ENCODE results near the gene GRB10. TPM values are rescaled to one million over a fixed set of nuclear protein-coding genes. Genes with fewer than 3 reads are reported as not detected.
"Not testable (repeated sequence)": the region's sequence is repeated elsewhere in the genome, so short reads cannot be mapped to it uniquely, and the experiment has no call there.

The GRB10 gene
- total RNA-seq, 1 donor from 2014 or later, result 106 TPM

DNA sequence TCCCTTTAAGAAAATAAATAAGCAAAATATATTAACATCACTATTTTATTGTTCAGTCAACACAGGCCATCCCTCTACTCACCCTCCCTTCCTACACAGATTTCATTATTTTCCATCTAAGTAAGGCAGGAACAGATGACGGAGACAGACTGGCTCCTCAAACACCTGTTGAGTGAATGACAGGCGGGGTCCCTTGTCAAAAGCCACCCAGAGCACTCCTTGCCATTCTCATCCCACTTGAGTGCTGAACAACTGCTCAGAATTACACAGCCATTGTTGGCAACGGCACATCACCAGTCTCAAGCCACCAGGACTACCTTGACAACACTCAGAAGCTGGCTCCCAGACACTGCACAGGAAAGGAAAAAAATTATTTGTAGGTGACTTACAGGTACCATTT is 3.3 kb downstream of the GRB10 start:
- DNase-seq (ENCODE audit: low spot score), result no peak

DNA sequence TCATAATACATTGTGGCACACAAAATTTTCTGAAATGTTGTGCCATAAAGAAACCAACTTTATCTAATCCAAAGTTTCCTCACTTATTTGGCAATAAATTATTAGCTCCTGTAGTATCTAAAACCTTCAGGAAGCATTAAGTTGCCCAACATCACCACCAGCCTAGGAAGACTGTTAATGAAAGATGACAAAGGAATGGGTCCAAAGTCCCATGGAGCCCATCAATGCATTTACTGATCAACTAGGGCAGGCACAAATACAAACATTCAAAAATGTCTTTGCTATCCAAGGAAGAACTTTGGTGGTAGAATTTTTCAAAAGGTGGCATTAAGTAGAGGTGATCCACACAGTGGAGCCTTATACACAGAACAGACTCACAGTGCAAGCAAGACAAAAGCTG is 4.5 kb downstream of the GRB10 start:
- DNase-seq (ENCODE audit: low spot score), result peak; percentile 46

DNA sequence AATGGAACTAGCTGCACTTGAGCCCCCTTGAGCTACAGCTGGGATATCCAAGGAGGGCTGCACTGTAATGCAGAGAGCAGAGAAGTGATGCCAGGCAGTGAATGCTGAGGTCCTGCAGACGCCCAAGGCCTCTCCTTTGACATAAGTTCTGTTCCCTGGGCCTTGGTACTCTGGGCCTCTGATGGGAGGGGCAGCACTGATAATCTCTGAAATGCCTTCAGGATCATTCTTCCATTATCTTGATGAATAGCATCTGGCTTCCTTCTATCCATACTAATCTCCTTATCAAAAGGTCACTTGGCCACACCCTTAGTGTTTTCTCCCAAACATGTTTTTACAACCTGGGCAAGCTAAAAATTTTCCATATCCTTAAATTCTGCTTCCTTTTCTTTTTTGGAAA is 6.9 kb downstream of the GRB10 start:
- no peak for DNase-seq (ENCODE audit: low spot score)

DNA sequence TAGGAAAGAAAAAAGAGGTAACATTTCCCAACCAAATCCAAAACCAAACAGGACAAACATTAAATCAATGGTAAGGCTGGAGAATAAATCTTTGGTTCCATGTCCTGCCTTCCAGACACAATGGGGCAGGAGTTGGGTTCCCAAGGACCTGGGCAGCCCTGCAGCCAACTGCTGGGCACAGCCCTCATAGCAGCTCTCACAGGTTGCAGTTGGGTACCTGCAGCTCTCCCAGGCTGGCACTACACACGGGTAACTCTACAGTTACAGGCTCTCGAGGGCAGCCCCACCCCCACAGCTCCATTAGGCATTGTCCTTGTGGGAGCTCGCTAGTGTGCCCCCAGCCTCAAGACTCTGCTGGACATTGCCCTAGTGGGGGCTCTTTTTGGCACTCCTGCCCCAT is 7.5 kb downstream of the GRB10 start:
- DNase-seq (ENCODE audit: low spot score), result no peak

DNA sequence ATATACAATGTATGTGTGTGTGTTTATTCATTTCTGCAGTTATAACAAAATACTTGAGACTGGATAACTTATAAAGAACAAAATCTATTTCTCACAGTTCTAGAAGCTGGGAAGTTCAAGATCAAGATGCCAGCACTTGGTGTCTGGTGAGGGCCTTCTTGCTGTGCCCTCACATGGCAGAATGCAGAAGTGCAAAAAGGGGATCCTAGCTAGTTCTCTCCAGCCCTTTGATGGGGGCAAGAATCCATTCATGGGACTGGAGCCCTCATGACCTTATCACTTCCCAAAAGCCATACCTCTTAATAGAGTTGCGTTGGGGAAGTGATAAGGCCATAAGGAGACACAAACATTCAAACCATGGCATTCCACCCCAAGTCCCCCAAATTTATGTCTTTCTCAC is 8.4 kb downstream of the GRB10 start:
- DNase-seq (ENCODE audit: low spot score), result no peak

DNA sequence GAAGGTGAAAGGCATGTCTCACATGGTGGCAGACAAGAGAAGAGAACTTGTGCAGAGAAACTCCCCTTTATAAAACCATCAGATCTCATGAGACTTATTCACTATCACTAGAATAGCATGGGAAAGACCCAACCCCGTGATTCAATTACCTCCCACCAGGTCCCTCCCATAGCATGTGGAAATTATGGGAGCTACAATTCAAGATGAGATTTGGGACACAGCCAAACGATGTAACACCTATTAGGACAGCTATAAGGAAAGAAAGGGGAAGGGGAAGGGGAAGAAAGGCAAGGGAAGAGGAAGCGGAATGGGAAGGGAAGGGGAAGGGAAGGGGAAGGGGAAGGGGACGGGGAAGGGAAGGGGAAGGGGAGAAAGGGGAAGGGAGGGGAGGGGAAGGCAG is 9.6 kb downstream of the GRB10 start:
- not testable (repeated sequence) for DNase-seq (ENCODE audit: low spot score)

DNA sequence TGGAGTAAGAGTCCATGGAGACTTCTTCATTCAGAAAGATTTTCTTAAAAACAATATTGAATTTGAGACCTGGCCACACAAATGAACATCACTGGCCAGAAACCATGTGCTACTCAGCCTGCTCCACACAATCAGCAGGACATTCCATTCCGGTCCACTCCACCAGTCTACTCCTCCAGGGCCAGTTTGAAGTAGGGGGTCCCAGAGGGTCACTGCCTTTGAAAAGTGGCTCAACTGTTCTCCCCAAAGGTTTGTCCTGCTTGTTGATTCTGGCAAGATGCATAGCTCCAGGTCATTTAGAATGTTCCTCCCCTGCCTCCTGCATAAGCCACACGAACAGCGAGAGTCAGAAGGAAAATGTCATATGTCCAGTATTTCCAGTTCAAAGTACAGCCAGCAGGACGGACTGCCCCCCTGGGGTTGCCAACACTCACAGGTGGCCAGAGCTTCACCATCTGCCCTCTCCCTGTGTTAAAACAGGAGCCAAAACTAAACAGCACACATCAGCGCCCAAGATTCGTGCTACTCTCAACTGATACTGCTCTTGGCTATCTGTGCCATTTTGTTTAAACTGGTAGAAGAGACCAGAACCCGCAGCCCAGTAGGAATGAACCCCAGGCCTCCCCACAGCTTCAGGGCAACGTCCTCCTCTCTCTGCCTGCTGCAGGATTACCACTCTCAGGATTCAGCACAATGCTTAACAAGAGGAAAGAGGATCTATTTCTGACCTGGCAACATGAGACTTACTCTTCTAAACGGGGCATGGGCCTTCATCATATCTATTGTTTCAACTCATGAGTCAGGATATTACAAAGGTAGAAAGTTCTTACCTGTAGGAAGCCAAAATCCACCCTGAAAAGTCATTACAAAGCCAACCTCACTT is 11.3 kb downstream of the GRB10 start:
- DNase-seq (ENCODE audit: low spot score), result peak; percentile 62

DNA sequence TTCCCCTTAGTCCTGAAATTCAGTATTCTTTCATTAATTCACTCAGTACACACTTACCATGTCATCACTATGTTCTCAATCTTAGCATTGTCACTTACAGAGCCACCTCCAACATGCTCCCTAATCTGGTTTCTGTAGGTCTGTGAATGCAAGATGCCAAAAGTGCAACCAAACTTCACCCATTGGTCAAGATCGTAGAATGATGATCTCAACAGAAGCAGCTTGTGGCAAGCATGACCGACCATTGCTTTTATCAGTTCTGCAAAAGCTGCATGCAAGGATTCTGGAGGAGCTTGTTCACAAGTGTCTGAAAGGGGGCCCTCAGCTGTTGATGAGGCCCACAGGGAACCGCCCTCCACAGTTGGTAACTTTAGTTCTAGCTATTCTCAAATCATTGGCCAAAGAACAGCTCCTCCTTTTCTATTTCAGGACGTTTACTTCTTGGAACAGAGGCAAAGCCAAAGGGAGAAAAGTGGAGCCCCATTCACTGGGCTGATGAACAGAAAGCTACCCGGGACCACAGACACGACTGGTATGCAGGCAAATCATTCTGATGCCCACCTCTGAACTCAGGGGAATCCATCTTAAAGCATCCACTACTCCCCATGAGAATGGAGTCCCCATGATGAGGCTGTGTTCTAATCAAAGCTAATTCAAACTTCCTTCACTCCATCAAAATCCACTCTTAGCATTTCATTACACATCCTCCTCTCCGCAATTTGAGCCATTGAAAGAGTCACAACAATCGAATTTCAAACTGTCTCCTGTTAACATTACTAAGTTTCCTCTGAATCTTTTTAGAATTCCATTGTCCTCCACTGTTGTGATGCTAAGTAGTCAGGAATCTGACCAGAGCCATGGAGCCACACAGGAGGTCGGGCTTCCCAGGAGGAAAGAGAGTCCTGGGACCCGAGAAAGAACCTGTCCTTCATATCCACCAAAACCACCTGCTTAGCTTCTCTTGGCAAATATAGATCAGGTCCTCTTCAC is 13.9 kb downstream of the GRB10 start:
- DNase-seq (ENCODE audit: low spot score), result no peak

DNA sequence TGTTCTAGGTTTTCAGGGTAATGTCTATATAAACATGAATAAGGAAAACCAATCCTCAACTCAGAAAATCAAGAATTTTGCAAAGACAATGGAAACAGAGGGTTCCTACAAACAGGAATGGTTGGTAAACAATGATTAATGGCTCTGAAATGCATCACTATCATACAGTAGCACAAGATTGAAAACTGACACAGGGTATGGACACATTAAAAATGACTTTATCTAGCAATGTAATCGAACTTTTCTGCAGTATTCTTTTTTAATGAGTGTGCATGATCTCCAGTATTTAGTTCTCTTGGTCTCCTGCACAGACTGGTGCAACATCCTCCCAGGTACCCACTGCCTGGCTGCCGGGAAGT is 15.9 kb downstream of the GRB10 start:
- DNase-seq (ENCODE audit: low spot score), result no peak

DNA sequence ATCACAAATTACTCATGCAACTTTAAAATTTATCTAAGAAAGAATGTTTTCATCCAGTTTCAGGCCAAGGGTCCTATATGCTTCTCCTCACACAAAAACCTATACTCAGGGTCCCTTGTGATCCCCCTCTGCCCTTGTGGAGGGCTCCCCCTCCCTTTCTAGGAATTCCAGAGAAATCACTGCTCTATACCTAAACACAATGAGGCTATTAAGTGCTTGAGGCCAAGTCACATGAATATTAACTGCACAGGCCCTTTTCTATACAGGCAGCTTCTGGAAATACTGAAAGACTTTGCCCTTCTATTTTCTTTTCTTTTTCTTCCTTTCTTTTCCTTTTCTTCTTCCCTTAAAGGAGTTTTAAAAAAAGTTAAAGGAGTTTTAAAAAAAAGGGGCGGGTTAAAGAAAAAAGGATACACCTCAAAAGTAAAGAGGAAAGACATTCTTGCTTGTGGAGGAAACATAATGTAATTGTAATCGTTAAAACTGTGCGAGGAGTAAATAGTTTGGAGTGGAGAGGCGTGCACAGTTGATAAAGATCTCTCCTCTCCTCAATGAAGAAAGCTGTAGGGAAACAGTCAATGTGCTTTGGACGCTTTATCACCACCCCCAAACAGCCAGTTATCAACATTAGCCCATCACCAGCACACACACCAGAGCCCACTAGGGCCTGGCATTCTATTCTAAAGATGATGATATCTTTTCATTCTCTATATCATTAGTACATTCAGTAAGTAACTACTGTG is 16.4 kb downstream of the GRB10 start:
- DNase-seq (ENCODE audit: low spot score), result no peak

DNA sequence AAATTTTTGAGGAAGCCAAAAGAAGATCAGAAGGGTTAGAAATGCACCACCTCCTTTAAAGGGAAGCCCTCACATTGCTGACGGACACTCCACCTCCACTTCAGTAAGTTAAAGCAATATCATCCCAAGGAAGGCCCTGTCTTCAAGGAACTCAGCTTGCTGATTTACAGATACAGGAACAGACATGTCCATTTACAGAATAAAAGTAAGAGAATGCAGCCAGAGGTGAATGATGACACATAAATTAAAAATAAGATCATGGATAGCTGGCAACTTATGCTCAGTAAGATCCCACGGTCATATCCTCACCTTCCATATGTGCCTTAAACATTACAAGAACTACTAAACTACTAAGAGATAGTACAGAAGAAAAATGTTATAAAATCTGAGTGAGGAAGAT is 20.4 kb downstream of the GRB10 start:
- DNase-seq (ENCODE audit: low spot score), result no peak

DNA sequence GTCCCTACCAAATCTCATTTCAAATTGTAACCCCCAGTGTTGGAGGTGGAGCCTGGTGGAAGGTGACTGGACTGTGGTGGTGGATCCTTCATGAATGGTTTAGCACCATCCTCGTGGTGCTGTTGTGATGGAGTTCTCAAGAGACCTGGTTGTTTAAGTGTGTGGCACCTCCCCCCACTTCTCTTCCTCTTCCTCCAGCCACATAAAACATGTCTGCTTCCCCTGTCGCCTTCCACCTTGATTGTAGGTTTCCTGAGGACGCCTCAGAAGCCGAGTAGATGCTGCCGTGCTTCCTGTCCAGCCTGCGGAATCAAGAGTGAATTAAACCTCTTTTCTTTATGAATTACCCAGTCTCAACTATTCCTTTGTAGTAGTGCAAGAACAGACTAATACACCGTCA is 21.0 kb downstream of the GRB10 start:
- DNase-seq (ENCODE audit: low spot score), result no peak

DNA sequence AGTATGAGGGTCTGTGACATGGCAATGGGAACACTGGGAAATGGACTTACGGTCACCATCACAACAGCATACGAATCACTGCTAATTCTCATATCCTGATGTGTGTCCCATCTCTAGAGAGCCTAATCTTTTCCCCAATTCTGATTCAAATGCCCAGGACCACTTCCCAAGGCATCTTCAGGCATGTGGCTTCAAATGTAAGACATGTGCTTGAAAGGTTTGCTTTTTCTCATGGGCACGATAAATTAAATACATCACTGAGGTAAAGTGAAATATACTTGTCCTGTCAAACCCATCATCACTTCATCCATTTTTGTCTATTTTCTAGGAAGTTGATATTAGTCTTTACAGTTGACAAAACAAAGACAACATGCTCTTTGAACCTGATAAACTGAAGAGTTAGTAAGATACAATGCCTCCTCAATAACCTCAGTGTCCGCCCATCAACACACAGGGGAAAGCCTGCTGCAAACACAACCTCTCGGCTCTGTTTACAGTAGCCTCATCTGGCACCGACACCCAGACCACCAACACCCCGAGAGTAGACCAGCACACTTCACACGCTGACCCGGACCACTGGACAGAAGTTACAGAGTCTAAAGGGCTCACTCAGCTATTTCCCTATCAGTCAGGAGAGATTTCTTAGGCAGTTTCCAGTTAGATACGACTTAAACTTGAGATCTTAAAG is 24.8 kb downstream of the GRB10 start:
- DNase-seq (ENCODE audit: low spot score), result no peak

DNA sequence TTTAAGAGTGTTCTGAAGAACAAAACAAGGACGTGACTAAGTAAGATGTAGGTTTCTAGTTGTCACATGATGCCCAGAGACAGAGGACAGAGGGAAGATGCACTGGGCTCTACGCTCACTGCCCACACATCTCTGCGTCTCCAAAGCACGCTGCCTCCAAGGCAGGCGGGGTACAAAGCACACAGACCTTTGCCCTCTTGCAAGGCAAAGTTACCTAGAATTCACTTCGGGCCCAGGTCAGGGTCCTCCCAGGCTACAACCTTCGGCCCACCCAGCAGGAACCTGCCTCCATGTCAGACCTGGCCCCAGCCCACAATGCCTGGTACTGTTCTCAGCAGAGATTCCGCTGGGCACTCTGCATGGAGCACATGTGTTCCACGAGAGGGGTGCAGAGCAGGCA is 26.5 kb downstream of the GRB10 start:
- DNase-seq (ENCODE audit: low spot score), result no peak

DNA sequence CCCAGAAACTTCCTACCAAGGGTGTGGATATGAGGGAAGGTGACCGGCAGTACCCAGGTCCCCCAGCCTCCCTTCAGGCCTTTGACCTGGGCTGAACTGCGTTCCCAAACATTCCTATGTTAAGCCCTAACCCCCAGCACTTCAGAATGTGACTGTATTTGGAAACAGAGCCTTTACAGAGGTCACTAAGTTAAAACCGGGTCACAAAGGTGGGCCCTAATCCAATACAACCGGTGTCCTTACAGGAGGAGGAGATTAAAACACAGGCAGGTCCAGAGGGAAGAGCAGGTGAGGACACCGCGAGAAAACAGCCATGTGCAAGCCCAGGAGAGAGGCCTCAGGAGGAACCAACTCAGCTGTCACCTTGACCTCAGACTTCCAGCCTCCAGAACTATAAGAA is 28.0 kb downstream of the GRB10 start:
- DNase-seq (ENCODE audit: low spot score), result no peak

DNA sequence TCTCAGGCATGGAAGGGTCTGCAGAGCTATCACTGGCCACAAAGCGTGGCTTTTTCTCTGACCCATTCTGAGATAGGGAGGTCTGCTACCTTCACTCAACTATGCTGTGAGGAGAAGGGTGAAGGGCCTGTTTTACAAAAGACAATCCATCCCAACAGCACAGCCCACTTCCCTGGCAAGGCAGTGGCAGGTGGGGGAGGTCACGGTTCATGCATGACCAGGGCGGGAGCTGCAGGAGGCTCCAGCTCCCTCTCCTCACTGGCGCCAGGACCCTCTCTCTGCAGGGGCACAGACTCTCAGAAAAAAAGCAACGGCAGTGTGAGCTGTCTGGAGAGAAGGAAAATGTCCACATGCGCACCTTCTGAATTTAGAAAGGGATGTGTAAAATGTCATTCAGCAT is 28.5 kb downstream of the GRB10 start:
- DNase-seq (ENCODE audit: low spot score), result no peak

DNA sequence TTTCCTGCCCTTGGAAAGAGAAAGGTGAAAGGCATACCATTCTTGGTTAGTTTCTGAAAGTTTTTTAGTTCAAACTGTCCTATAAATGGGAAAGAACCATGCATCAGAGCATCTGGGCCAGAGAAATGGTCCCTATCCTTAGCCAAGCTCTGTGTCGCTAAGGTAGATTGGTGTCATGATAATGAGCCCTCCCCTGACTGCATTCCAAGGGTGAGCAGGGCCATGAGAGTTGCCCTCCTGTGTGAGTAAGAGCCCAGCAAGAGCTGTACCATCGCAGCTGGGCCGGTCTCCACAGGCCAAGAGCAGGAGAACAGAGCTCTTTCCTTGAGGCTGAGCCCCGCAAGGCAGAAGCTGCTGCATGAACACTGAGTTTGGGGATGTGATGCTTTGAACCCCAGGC is 30.3 kb downstream of the GRB10 start:
- no peak for DNase-seq (ENCODE audit: low spot score)

DNA sequence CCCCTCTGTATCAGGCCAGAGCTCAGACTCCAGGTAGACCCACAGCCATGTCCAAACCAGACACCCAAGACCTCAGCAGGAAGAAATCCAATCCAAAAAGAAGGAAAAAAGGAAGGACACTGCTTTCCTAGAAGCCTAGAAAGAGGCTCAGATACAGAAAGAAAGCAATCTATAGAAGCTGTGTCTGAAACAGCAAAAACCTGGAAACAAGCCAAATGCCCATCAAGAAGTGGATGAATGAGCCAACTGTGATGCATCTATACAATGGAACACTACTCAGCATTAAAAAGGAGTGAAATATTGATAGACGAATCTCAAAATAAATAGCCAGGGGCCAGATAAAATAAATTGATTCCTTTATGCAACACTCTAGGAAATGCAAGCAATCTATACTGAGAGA is 31.6 kb downstream of the GRB10 start:
- DNase-seq (ENCODE audit: low spot score), result no peak

DNA sequence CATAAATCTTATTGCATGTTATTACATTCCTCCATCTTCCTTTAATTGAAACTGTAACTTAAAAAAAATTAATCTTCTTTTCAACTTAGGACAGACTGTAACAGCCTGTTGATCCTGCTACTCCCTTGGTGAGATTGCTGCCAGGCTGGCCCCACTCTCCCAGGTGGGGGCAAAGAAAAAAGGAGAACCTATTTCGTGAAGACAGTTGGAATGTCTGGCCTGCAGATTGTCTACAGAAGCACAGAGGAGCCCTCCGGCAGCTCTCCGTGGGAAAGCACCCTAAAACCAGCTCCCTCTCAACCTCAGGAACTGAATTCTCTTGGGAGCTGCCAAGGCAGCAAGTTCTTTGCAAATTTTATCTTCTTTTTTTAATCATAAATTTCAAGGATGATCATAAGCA is 32.8 kb downstream of the GRB10 start:
- DNase-seq (ENCODE audit: low spot score), result no peak

DNA sequence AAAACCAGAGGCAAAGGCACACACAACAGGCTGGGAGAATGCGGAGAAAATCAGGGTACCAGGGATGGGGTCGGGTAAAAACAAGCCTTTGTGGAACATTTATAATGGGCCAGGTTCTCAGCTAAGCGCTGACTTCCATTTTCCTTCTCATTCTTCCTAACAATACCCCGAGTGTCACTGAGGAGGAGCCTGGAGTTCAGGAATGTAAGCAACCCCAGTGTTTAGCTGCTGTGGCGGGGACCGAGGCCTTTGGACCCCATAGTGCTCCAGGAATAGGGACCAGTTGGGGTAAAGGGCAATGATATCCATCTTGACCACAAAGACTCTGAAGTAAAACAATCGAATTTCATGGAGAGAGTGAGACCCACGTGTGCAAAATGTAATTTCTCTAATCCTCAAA is 34.2 kb downstream of the GRB10 start:
- no peak for DNase-seq (ENCODE audit: low spot score)

DNA sequence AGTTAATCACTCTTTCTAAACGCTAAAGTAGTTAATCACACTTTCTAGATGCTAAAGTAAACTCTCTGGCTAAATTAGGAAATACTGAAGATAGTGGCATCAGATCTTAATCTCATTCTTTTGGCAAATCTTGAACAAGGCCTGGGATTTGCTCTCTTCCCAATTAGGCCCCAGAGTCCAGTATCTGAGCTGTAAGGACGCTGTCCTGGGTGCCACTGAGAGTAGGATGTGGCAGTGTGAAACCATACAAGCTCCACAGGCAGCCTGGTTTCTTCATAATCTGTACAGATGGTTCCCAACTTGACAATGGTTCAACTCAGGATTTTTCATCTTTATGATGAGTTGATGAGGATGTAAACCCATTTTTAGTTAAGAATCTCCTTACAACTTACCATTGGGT is 36.9 kb downstream of the GRB10 start:
- no peak for DNase-seq (ENCODE audit: low spot score)

DNA sequence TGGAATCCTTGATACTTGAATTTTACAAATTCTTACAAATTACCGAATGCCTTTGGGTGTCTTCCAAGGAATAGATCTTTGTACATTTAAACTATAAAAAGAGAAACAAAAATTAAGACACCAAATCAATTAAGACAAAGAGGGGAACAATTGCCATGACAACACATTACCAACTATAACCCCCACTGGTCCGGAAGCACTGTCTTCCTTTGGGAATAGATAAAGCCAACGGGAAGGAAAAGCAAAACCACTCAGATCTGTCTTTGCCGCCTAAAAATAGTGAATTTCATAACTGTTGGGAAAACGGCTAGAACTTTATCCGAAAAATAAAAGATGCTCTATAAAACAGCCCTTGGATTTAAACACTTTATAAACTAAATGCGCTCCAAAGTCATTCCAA is 37.4 kb downstream of the GRB10 start:
- no peak for DNase-seq (ENCODE audit: low spot score)
